Measurements from ENCODE around the gene CLCF1.
A peak's percentile ranks its signal among the peaks of the same experiment; 100 is the strongest.

CLCF1 gene

GRCh38 chr11:67393990-67394389 lies 20.6 kb upstream of the CLCF1 start:
- DNase-seq = no peak

- DNase-seq = no peak
Observed at GRCh38 chr11:67393437-67393836, 20.0 kb upstream of the CLCF1 start.

- DNase-seq = no peak
Observed at GRCh38 chr11:67392183-67392715, 18.9 kb upstream of the CLCF1 start.

- peak; percentile 89 to 93 for DNase-seq
Observed at GRCh38 chr11:67391304-67392182, 18.1 kb upstream of the CLCF1 start, which contains the start of gene RAD9A. RAD9A (plus strand) TSS chr11:67391986; CDS start chr11:67392045, 59 bp downstream.

- DNase-seq = no peak
Observed at GRCh38 chr11:67390947-67391303, 17.5 kb upstream of the CLCF1 start.

- peak in 1 of 2 experiments; percentile 38 for DNase-seq
Observed at GRCh38 chr11:67389477-67389876, 16.1 kb upstream of the CLCF1 start.

- no peak for DNase-seq
Observed at GRCh38 chr11:67387518-67387917, 14.1 kb upstream of the CLCF1 start.

- no peak for DNase-seq
Observed at GRCh38 chr11:67387069-67387468, 13.7 kb upstream of the CLCF1 start.

GRCh38 chr11:67384851-67385366 lies 11.5 kb upstream of the CLCF1 start:
- DNase-seq = no peak

GRCh38 chr11:67382276-67383136 lies 9.1 kb upstream of the CLCF1 start:
- DNase-seq = peak; percentile 39 to 72

- DNase-seq = no peak
Observed at GRCh38 chr11:67381244-67381972, 8.0 kb upstream of the CLCF1 start.

GRCh38 chr11:67379061-67380058 lies 6.0 kb upstream of the CLCF1 start:
- no peak for DNase-seq

- DNase-seq = no peak
Observed at GRCh38 chr11:67378544-67378943, 5.1 kb upstream of the CLCF1 start.

- no peak for DNase-seq
Observed at GRCh38 chr11:67376873-67377808, 3.7 kb upstream of the CLCF1 start.

- DNase-seq = no peak
Observed at GRCh38 chr11:67376063-67376820, 2.8 kb upstream of the CLCF1 start.

- no peak for DNase-seq
Observed at GRCh38 chr11:67375320-67376055, 2.1 kb upstream of the CLCF1 start.

- DNase-seq = no peak
Observed at GRCh38 chr11:67374571-67375281, 1.3 kb upstream of the CLCF1 start.

Data from SW 1271 (cell line).